ENCODE results near the gene KCND3.

- TF ChIP-seq CTCF (optimal IDR thresholded peaks at IDR 0.05 in 1 of 3, IDR thresholded peaks at IDR 0.05 in 1 of 3, conservative IDR thresholded peaks at IDR 0.05 in 1 of 3; ENCODE audit: extremely low read depth in 1 of 3, insufficient read depth in 2 of 3, low read length in 3 of 3) = no peak
- TF ChIP-seq EZH2 (IDR thresholded peaks at IDR 0.05; ENCODE audit: low read length) = no peak
Observed at GRCh38 chr1:111789142-111789541, 200.3 kb downstream of the KCND3 start.

All from keratinocyte (primary cell).